Measurements from ENCODE around the gene PMEPA1. TPM values are rescaled to one million over a fixed set of nuclear protein-coding genes. Genes with fewer than 3 reads are reported as not detected.

Gene PMEPA1
- total RNA-seq, 4 donors from 2014 or later = 10.4 to 37.8 (median 17.4) TPM

- TF ChIP-seq CTCF (IDR thresholded peaks at IDR 0.05) = no peak
- TF ChIP-seq POLR2A (IDR thresholded peaks at IDR 0.05; ENCODE audit: low read depth) = no peak
- no peak for TF ChIP-seq EP300 (IDR thresholded peaks at IDR 0.05)
- no peak for TF ChIP-seq POLR2AphosphoS5 (IDR thresholded peaks at IDR 0.05)
- H3K27ac ChIP-seq (replicated peaks in 1 of 4) = no peak overlapping the region
- DNase-seq (ENCODE audit: extremely low spot score) = no peak
- no peaks in the 10 kb centered on the region for H3K36me3 ChIP-seq
- peaks cover 0 to 13% (median 6%) of the 10 kb centered on the region in 4 donors for H3K9me3 ChIP-seq
- H3K27me3 ChIP-seq = no peaks in the 10 kb centered on the region
- no peaks in the 10 kb centered on the region for H3K4me1 ChIP-seq
- WGBS = 89% methylated on average over 5 of the region's 5 CpGs
- H3K4me3 ChIP-seq = no peak overlapping the region
- intact Hi-C loops (cut with DNase I) = no loop called here
Measured at GRCh38 chr20:57638895-57639236, 70.9 kb downstream of the PMEPA1 start.

- Histone ChIP-seq H3K9me3 (peaks cover 0 to 12% (median 4%) of the 10 kb centered on the region in 4 donors), H3K4me1 (no peaks in the 10 kb centered on the region), H3K36me3 (no peaks in the 10 kb centered on the region), H3K27me3 (no peaks in the 10 kb centered on the region), H3K27ac (replicated peaks in 1 of 4) (no peak overlapping the region), H3K4me3 (no peak overlapping the region)
- intact Hi-C loops (cut with DNase I) = no loop called here
- 74% methylated on average over 7 of the region's 7 CpGs for WGBS
- DNase-seq (ENCODE audit: extremely low spot score) = no peak
- TF ChIP-seq EP300 (IDR thresholded peaks at IDR 0.05) (no peak), POLR2A (IDR thresholded peaks at IDR 0.05; ENCODE audit: low read depth) (no peak), CTCF (IDR thresholded peaks at IDR 0.05) (no peak), POLR2AphosphoS5 (IDR thresholded peaks at IDR 0.05) (no peak)
Measured at GRCh38 chr20:57638173-57638894, 71.5 kb downstream of the PMEPA1 start.

GRCh38 chr20:57633945-57634491, 75.8 kb downstream of the PMEPA1 start:
- no peaks in the 10 kb centered on the region for H3K36me3 ChIP-seq
- no peak overlapping the region for H3K4me3 ChIP-seq
- intact Hi-C loops (cut with DNase I) = no loop called here
- TF ChIP-seq POLR2AphosphoS5 (IDR thresholded peaks at IDR 0.05) = no peak
- TF ChIP-seq EP300 (IDR thresholded peaks at IDR 0.05) = no peak
- no peak for TF ChIP-seq POLR2A (IDR thresholded peaks at IDR 0.05; ENCODE audit: low read depth)
- 84% methylated on average over 2 of the region's 2 CpGs for WGBS
- peaks cover 0 to 12% (median 2%) of the 10 kb centered on the region in 4 donors for H3K9me3 ChIP-seq
- H3K27ac ChIP-seq (replicated peaks in 1 of 4) = no peak overlapping the region
- no peaks in the 10 kb centered on the region for H3K27me3 ChIP-seq
- DNase-seq (ENCODE audit: extremely low spot score) = no peak
- peaks cover under 1 to 1% (median 1%) of the 10 kb centered on the region in 4 donors for H3K4me1 ChIP-seq

GRCh38 chr20:57632286-57632685, 77.5 kb downstream of the PMEPA1 start:
- H3K4me1 ChIP-seq = peaks cover 11 to 19% (median 18%) of the 10 kb centered on the region in 4 donors

More at GRCh38 chr20:57632286-57632685, 77.5 kb downstream of the PMEPA1 start:
- TF ChIP-seq POLR2A (IDR thresholded peaks at IDR 0.05; ENCODE audit: low read depth) (no peak), POLR2AphosphoS5 (IDR thresholded peaks at IDR 0.05) (no peak), CTCF (IDR thresholded peaks at IDR 0.05) (no peak), EP300 (IDR thresholded peaks at IDR 0.05) (no peak)
- peaks cover 0 to 11% (median 2%) of the 10 kb centered on the region in 4 donors for H3K9me3 ChIP-seq
- no peaks in the 10 kb centered on the region for H3K27me3 ChIP-seq
- intact Hi-C loops (cut with DNase I) = no loop called here
- H3K4me3 ChIP-seq = no peak overlapping the region
- H3K27ac ChIP-seq (replicated peaks in 1 of 4) = no peak overlapping the region
- no peaks in the 10 kb centered on the region for H3K36me3 ChIP-seq
- 65% methylated on average over 2 of the region's 2 CpGs for WGBS
- DNase-seq (ENCODE audit: extremely low spot score) = no peak
